Measurements from ENCODE around the gene DOK6. TPM values are rescaled to one million over a fixed set of nuclear protein-coding genes. Genes with fewer than 3 reads are reported as not detected.

DOK6 gene
- total and polyA plus RNA-seq, 2 of the 13 experiments (the other 11 are each of a cell fraction or from before 2014, with no cell fraction given): 17.0 to 17.2 TPM

GRCh38 chr18:69480460-69480859, 79.8 kb downstream of the DOK6 start:
- no peak overlapping the region for H2AFZ ChIP-seq (ENCODE audit: low read length)
- H3K4me1 ChIP-seq (ENCODE audit: insufficient read depth, low read length): peaks cover 8% of the 10 kb centered on the region; the same call in 1 of the 2 replicates
- no peak overlapping the region for H3K4me3 ChIP-seq (replicated peaks in 1 of 3; ENCODE audit: insufficient read depth in 1 of 3, low read depth in 2 of 3, low read length in 3 of 3)
- no peaks in the 10 kb centered on the region for H4K20me1 ChIP-seq (ENCODE audit: insufficient read depth, low read length)
- no peak overlapping the region for H3K27ac ChIP-seq (ENCODE audit: extremely low read length, insufficient read depth, low read length)
- H3K36me3 ChIP-seq (replicated peaks in 1 of 2; ENCODE audit: control insufficient read depth in 1 of 2, insufficient read depth in 2 of 2, low read length in 2 of 2): no peaks in the 10 kb centered on the region
- H3K9ac ChIP-seq (ENCODE audit: insufficient read depth, low read depth, low read length): no peak overlapping the region
- in situ Hi-C loops (cut with HindIII; ENCODE audit: extremely low pct_ligation_motif_present, low pct_unique_long_range_greater_than_20kb): no loop called here
- no peak for ATAC-seq
- no peaks in the 10 kb centered on the region for H3K9me3 ChIP-seq (ENCODE audit: low read length)
- TF ChIP-seq ZNF703 (CRISPR knock-in tag; IDR thresholded peaks at IDR 0.05; ENCODE audit: borderline replicate concordance): no peak
- TF ChIP-seq CEBPB (IDR thresholded peaks at IDR 0.05; ENCODE audit: borderline replicate concordance, low read depth, low read length): peak; percentile 26; the same call in 1 of the 2 replicates
- TF ChIP-seq ATF6 (CRISPR knock-in tag; conservative IDR thresholded peaks at IDR 0.05): no peak
- POLR2A ChIA-PET: no interaction called here
- DNase-seq (ENCODE audit: low spot score): no peak
- H3K79me2 ChIP-seq (ENCODE audit: insufficient read depth, low read length): no peaks in the 10 kb centered on the region
- 76% methylated on average over 5 of the region's 5 CpGs for WGBS (ENCODE audit: low lambda C conversion rate)
- no peak for FAIRE-seq
- CTCF ChIA-PET (ENCODE audit: low intra/inter-chr PET ratio, low total read pairs): no interaction called here
- H3K4me2 ChIP-seq (ENCODE audit: low read depth, low read length): no peak overlapping the region
- no TSS peak for BruUV-seq (replicated peaks)
- no peaks in the 10 kb centered on the region; a peak in 1 of 5 replicates for H3K27me3 ChIP-seq (ENCODE audit: control insufficient read depth in 1 of 2, insufficient read depth in 2 of 2, low read length in 2 of 2)
- intact Hi-C loops (cut with micrococcal nuclease; ENCODE audit: unreplicated experiment): loop anchor here (10.0 kb wide), 2 partner anchors 594 to 636 kb away; no protein-coding TSS in a partner anchor

GRCh38 chr18:69483574-69483973, 82.9 kb downstream of the DOK6 start:
- CTCF ChIA-PET (ENCODE audit: low intra/inter-chr PET ratio, low total read pairs): no interaction called here
- DNase-seq (ENCODE audit: low spot score) (no peak), ATAC-seq (no peak), FAIRE-seq (no peak)
- Histone ChIP-seq H4K20me1 (ENCODE audit: insufficient read depth, low read length) (no peaks in the 10 kb centered on the region), H3K4me1 (ENCODE audit: insufficient read depth, low read length) (peaks cover 20% of the 10 kb centered on the region; the same call in 1 of the 2 replicates), H3K4me2 (ENCODE audit: low read depth, low read length) (no peak overlapping the region), H3K9ac (ENCODE audit: insufficient read depth, low read depth, low read length) (no peak overlapping the region), H3K79me2 (ENCODE audit: insufficient read depth, low read length) (peaks cover 3% of the 10 kb centered on the region), H2AFZ (ENCODE audit: low read length) (no peak overlapping the region), H3K27me3 (ENCODE audit: control insufficient read depth in 1 of 2, insufficient read depth in 2 of 2, low read length in 2 of 2) (no peaks in the 10 kb centered on the region; a peak in 1 of 5 replicates), H3K4me3 (replicated peaks in 1 of 3; ENCODE audit: insufficient read depth in 1 of 3, low read depth in 2 of 3, low read length in 3 of 3) (no peak overlapping the region), H3K27ac (ENCODE audit: extremely low read length, insufficient read depth, low read length) (no peak overlapping the region), H3K36me3 (replicated peaks in 1 of 2; ENCODE audit: control insufficient read depth in 1 of 2, insufficient read depth in 2 of 2, low read length in 2 of 2) (no peaks in the 10 kb centered on the region), H3K9me3 (ENCODE audit: low read length) (0 out of 2 replicates have a peak, but pooled peaks cover 6% of the 10 kb centered on the region)
- intact Hi-C loops (cut with micrococcal nuclease; ENCODE audit: unreplicated experiment): loop anchor here (10.0 kb wide), 2 partner anchors 591 to 639 kb away; no protein-coding TSS in a partner anchor
- TF ChIP-seq ZNF878 (CRISPR knock-in tag; IDR thresholded peaks at IDR 0.05): no peak
- TF ChIP-seq NBN (conservative IDR thresholded peaks at IDR 0.05): no peak
- TF ChIP-seq ZNF484 (CRISPR knock-in tag; IDR thresholded peaks at IDR 0.05; ENCODE audit: borderline replicate concordance, low read depth): no peak
- TF ChIP-seq BCLAF1 (IDR thresholded peaks at IDR 0.05): no peak
- no peak for TF ChIP-seq GTF3A (CRISPR knock-in tag; conservative IDR thresholded peaks at IDR 0.05)
- TF ChIP-seq AGO2 (optimal IDR thresholded peaks at IDR 0.05; ENCODE audit: low read depth, low read length): no peak
- WGBS (ENCODE audit: low lambda C conversion rate): 61% methylated on average over 5 of the region's 5 CpGs
- no TSS peak for BruUV-seq (replicated peaks)
- POLR2A ChIA-PET: no interaction called here
- in situ Hi-C loops (cut with HindIII; ENCODE audit: extremely low pct_ligation_motif_present, low pct_unique_long_range_greater_than_20kb): no loop called here
